ENCODE results near the gene POLRMT. TPM values are rescaled to one million over a fixed set of nuclear protein-coding genes. Genes with fewer than 3 reads are reported as not detected.

POLRMT gene
- total and polyA plus RNA-seq, 4 experiments from 2014 or later, result 31.6 to 103 (median 78.6) TPM

DNA sequence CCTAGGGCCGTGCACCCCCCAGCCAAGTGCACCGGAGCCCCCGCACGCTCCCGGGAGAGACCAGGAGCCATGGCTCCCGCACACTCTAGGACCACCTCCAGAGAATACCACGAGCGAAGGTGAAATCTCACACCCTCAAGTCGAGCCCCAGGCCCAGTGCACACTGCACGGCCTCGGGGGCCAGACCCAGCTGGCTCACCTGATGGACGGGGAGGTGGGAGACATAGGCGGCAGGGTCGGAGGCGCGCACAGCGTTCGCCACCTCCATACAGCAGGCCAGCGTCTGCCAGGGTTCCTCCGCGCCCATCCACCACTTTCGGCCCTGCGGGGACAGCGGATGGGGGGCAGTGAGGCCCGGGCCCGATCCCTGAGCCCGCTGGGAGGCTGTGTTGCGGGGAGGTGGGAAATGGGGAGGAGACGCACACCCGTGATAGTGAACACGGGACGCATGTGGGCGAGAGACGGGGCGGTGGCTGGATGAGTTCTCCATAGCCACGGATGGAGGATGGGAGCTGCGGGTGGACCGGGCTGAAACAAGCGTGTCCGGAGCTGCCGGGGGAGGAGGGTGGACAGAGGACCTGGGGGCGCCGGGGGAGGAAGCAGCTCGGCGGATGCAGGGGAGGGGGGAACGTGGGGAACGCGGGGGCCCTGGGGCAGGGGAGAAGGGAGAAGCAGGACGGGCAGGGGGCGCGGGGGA, 13.0 kb downstream of the POLRMT start:
- DNase-seq, result no peak
- no peaks in the 10 kb centered on the region for H3K27me3 ChIP-seq (ENCODE audit: insufficient read depth, low read length)
- H3K27ac ChIP-seq (ENCODE audit: low read depth, low read length), result no peak overlapping the region
- no peak overlapping the region for H3K4me3 ChIP-seq (ENCODE audit: low read length in 2 of 2)
- intact Hi-C loops (cut with micrococcal nuclease), result no loop called here
- Mint-ChIP-seq H3K4me1 (peaks cover 2 to 5% (median 3%) of the 10 kb centered on the region in 4 donors), H3K27ac (no peak overlapping the region), H3K36me3 (peaks cover 18 to 22% of the 10 kb centered on the region in 2 donors), H3K4me3 (no peak overlapping the region), H3K9me3 (peaks cover 0 to 1% (median 0%) of the 10 kb centered on the region in 8 donors), H3K27me3 (peaks cover 0 to 2% of the 10 kb centered on the region in 2 donors)
- peaks cover 13% of the 10 kb centered on the region for H3K36me3 ChIP-seq (ENCODE audit: insufficient read depth, low read length)
- H3K4me1 ChIP-seq (ENCODE audit: insufficient read depth, low read length), result no peaks in the 10 kb centered on the region
- ChIA-PET CTCF (ENCODE audit: partially characterized antibody) (no interaction called here), POLR2A (ENCODE audit: partially characterized antibody) (interaction anchor here (1.1 kb wide), 1 partner anchor 9 kb away, joined by 3 read pairs; no protein-coding TSS in a partner anchor)
- H3K9me3 ChIP-seq (ENCODE audit: control insufficient read depth in 1 of 2, low read length in 2 of 2), result no peaks in the 10 kb centered on the region

DNA sequence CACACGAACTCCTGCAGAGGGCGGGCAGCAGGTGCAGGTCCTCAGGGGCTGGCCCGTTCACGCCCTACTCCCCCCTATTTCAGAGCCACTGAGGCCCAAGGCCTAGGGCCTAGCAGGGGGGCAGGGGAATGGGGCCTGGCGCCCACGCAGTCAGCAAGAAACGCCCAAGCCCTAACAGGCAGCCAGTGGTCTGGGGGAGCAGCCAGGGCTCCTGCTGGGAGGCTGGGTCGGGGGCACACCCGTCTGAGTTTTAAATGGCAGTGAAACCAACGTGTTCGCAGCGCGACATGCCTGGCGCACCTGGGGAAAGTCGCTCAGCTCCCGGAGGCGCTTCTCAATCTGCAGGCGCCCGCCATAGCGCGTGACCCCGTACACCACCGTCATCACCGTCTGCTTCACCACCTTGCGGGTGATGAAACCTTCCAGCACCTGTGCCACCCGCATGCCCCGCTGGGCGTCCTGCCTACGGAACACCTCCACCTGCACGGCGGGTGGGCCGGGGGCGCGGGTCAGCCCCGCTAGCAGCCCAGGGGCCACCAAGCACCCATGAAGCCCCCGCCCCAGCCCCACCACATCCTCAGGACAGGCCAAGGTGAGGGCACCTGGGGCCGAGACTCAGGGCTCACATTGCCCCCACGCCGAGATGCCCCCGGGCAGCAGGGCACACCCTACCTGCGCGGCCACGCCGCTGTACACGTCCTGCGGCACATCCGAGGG, 13.9 kb downstream of the POLRMT start:
- peaks cover 11% of the 10 kb centered on the region for H3K36me3 ChIP-seq (ENCODE audit: insufficient read depth, low read length)
- H3K27me3 ChIP-seq (ENCODE audit: insufficient read depth, low read length), result no peaks in the 10 kb centered on the region
- H3K9me3 ChIP-seq (ENCODE audit: control insufficient read depth in 1 of 2, low read length in 2 of 2), result no peaks in the 10 kb centered on the region
- H3K4me3 ChIP-seq (ENCODE audit: low read length in 2 of 2), result no peak overlapping the region
- H3K4me1 ChIP-seq (ENCODE audit: insufficient read depth, low read length), result no peaks in the 10 kb centered on the region
- DNase-seq, result no peak
- no peak overlapping the region for H3K4me3 Mint-ChIP-seq
- H3K36me3 Mint-ChIP-seq, result peaks cover 18 to 25% of the 10 kb centered on the region in 2 donors
- H3K27me3 Mint-ChIP-seq, result peaks cover 0 to 2% of the 10 kb centered on the region in 2 donors
- H3K27ac Mint-ChIP-seq, result no peak overlapping the region
- intact Hi-C loops (cut with micrococcal nuclease), result no loop called here
- H3K9me3 Mint-ChIP-seq, result peaks cover 0 to 1% (median 0%) of the 10 kb centered on the region in 8 donors
- ChIA-PET CTCF (ENCODE audit: partially characterized antibody) (no interaction called here), POLR2A (ENCODE audit: partially characterized antibody) (interaction anchor here (1.1 kb wide), 1 partner anchor 8 kb away, joined by 3 read pairs; no protein-coding TSS in a partner anchor)
- no peak overlapping the region for H3K27ac ChIP-seq (ENCODE audit: low read depth, low read length)
- H3K4me1 Mint-ChIP-seq, result peaks cover 2 to 10% (median 7%) of the 10 kb centered on the region in 4 donors

DNA sequence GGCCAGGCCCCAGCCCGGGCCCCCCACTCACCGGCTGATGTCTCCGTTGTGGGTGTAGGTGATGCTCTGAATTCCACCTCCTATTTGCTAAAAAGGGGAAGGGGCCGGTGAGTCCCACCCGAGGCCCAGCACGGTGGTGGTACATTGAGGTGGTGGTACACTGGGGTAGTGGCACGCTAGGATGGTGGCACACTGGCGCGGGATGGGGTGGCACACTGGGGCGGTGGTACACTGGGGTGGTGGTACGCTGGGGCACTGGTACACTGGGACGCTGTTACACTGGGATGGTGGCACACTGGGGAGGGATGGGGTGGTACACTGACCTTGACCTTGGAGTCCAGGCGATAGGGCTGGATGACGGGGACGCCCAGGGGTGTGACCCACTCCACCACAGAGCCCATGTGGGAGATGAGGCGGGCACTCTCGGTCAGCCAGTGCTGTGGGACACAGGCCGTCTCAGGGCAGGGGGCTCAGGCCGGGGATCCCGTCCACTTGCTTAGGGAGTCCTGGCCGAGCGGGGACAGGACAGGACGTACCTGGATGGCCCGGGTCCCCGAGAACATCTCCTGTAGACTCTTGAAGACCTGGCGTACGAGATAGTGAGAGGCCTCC, 14.6 kb downstream of the POLRMT start:
- no peak overlapping the region for H3K27ac Mint-ChIP-seq
- no peak for DNase-seq
- ChIA-PET POLR2A (ENCODE audit: partially characterized antibody) (no interaction called here), CTCF (ENCODE audit: partially characterized antibody) (no interaction called here)
- H3K9me3 Mint-ChIP-seq, result no peaks in the 10 kb centered on the region
- peaks cover 8% of the 10 kb centered on the region for H3K36me3 ChIP-seq (ENCODE audit: insufficient read depth, low read length)
- no peaks in the 10 kb centered on the region for H3K4me1 ChIP-seq (ENCODE audit: insufficient read depth, low read length)
- H3K36me3 Mint-ChIP-seq, result peaks cover 13 to 24% of the 10 kb centered on the region in 2 donors
- no peak overlapping the region for H3K27ac ChIP-seq (ENCODE audit: low read depth, low read length)
- H3K4me1 Mint-ChIP-seq, result peaks cover 2 to 14% (median 10%) of the 10 kb centered on the region in 4 donors
- H3K4me3 Mint-ChIP-seq, result no peak overlapping the region
- H3K27me3 Mint-ChIP-seq, result peaks cover 0 to 2% of the 10 kb centered on the region in 2 donors
- no peak overlapping the region for H3K4me3 ChIP-seq (ENCODE audit: low read length in 2 of 2)
- no peaks in the 10 kb centered on the region for H3K9me3 ChIP-seq (ENCODE audit: control insufficient read depth in 1 of 2, low read length in 2 of 2)
- no peaks in the 10 kb centered on the region for H3K27me3 ChIP-seq (ENCODE audit: insufficient read depth, low read length)
- intact Hi-C loops (cut with micrococcal nuclease), result no loop called here

DNA sequence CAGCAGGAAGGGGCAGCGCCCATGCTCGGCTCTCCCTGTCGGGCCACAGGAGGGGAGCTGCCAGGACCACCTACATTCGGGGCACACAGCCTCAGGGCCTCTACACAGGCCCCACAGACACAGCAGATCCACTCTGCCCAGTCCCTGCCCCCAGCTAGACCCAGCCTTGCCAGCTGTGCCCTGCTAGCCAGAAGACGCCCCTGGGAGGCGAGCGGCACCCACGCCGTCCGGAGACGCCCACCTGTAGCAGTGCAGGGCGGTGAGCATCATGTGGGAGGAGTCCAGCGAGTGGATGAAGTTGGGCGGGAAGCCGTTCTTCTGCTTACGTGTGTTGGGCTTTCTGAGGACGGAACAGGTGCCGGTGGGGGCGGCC, 15.1 kb downstream of the POLRMT start:
- DNase-seq, result no peak
- Histone ChIP-seq H3K27me3 (ENCODE audit: insufficient read depth, low read length) (no peaks in the 10 kb centered on the region), H3K4me3 (ENCODE audit: low read length in 2 of 2) (no peak overlapping the region), H3K36me3 (ENCODE audit: insufficient read depth, low read length) (peaks cover 8% of the 10 kb centered on the region), H3K4me1 (ENCODE audit: insufficient read depth, low read length) (no peaks in the 10 kb centered on the region), H3K9me3 (ENCODE audit: control insufficient read depth in 1 of 2, low read length in 2 of 2) (no peaks in the 10 kb centered on the region), H3K27ac (ENCODE audit: low read depth, low read length) (no peak overlapping the region)
- ChIA-PET POLR2A (ENCODE audit: partially characterized antibody) (no interaction called here), CTCF (ENCODE audit: partially characterized antibody) (no interaction called here)
- H3K4me1 Mint-ChIP-seq, result peaks cover 2 to 14% (median 10%) of the 10 kb centered on the region in 4 donors
- no peak overlapping the region for H3K4me3 Mint-ChIP-seq
- H3K9me3 Mint-ChIP-seq, result no peaks in the 10 kb centered on the region
- peaks cover 0 to 2% of the 10 kb centered on the region in 2 donors for H3K27me3 Mint-ChIP-seq
- no peak overlapping the region for H3K27ac Mint-ChIP-seq
- peaks cover 11 to 23% of the 10 kb centered on the region in 2 donors for H3K36me3 Mint-ChIP-seq
- intact Hi-C loops (cut with micrococcal nuclease), result no loop called here

DNA sequence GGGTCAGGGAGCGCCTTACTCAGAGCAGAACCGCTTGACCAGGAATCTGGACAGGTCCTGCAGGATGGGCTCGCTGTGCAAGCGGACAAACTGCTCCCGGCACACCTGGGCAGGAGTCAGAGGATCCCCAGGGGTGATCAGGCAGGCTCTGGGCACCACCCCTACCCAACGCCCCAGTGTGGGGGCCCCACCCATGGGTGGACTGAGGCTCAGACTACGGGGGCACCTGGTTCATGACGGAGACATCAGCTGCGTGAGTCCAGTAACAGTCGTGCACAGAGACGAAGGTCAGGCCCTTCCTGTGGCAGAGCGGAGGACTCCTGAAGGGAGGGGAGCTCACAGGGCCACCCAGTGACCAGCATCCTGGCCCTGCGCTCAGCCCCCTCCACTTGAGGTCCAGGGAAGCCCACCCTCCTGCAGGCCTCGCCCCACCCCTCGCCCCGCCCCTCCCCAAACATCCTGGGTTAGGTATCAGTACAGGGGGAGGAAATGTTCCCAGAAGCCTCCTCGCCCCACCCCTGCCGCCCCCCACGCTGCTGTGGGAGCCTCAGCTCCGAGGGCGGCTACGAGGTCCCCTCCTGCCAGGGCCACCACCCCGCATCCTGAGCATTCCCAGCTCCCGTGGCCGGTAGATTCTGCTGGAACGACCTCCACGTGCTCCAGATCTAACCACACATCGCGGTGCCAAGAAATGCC, 15.6 kb downstream of the POLRMT start:
- H3K4me1 ChIP-seq (ENCODE audit: insufficient read depth, low read length), result no peaks in the 10 kb centered on the region
- H3K36me3 ChIP-seq (ENCODE audit: insufficient read depth, low read length), result peaks cover 8% of the 10 kb centered on the region
- Mint-ChIP-seq H3K9me3 (no peaks in the 10 kb centered on the region), H3K27me3 (peaks cover 0 to 2% of the 10 kb centered on the region in 2 donors), H3K27ac (no peak overlapping the region), H3K4me3 (no peak overlapping the region), H3K36me3 (peaks cover 11 to 23% of the 10 kb centered on the region in 2 donors), H3K4me1 (peaks cover 2 to 14% (median 10%) of the 10 kb centered on the region in 4 donors)
- POLR2A ChIA-PET (ENCODE audit: partially characterized antibody), result interaction anchor here (0.9 kb wide), 1 partner anchor 10 kb away, joined by 3 read pairs; no protein-coding TSS in a partner anchor
- no peaks in the 10 kb centered on the region for H3K27me3 ChIP-seq (ENCODE audit: insufficient read depth, low read length)
- H3K9me3 ChIP-seq (ENCODE audit: control insufficient read depth in 1 of 2, low read length in 2 of 2), result no peaks in the 10 kb centered on the region
- CTCF ChIA-PET (ENCODE audit: partially characterized antibody), result no interaction called here
- intact Hi-C loops (cut with micrococcal nuclease), result no loop called here
- H3K27ac ChIP-seq (ENCODE audit: low read depth, low read length), result no peak overlapping the region
- H3K4me3 ChIP-seq (ENCODE audit: low read length in 2 of 2), result no peak overlapping the region
- DNase-seq, result no peak

DNA sequence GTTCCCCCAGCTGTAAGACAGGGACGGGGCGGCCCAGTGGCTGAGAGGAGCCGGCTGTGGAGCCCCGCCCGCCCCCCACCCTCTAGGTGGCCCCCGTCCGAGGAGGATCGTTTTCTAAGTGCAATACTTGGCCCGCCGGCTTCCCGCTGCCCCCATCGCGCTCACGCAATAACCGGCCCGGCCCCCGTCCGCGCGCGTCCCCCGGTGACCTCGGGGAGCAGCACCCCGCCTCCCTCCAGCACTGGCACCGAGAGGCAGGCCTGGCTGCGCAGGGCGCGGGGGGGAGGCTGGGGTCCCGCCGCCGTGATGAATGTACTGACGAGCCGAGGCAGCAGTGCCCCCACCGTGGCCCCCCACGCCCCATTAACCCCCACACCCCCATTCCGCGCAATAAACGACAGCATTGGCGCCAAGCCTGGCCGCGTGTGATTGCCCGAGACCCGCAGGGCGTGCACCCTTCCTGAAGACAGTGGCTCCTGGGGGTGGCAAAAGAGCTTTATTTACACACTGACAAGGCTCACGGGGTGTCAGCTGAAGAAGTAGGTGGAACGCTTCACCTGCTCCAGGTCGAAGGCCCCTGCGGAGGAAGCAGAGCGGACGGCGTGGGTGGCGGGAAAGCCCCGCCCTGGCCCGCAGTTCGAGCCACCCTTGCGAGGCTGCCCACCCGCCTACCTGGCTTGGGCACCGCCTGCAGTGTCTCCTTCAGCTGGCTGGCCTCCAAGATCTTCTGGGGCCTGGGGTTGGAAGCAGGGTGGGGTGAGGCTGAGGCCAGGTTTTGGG, 16.4 kb downstream of the POLRMT start:
- H3K4me3 ChIP-seq (ENCODE audit: low read length in 2 of 2), result no peak overlapping the region
- no peak overlapping the region for H3K4me3 Mint-ChIP-seq
- peaks cover 11 to 23% of the 10 kb centered on the region in 2 donors for H3K36me3 Mint-ChIP-seq
- DNase-seq, result no peak
- H3K27me3 ChIP-seq (ENCODE audit: insufficient read depth, low read length), result no peaks in the 10 kb centered on the region
- intact Hi-C loops (cut with micrococcal nuclease), result no loop called here
- H3K4me1 Mint-ChIP-seq, result peaks cover 4 to 18% (median 11%) of the 10 kb centered on the region in 4 donors
- CTCF ChIA-PET (ENCODE audit: partially characterized antibody), result no interaction called here
- no peaks in the 10 kb centered on the region for H3K9me3 Mint-ChIP-seq
- H3K27me3 Mint-ChIP-seq, result peaks cover 0 to 2% of the 10 kb centered on the region in 2 donors
- no peak overlapping the region for H3K27ac ChIP-seq (ENCODE audit: low read depth, low read length)
- H3K36me3 ChIP-seq (ENCODE audit: insufficient read depth, low read length), result peaks cover 8% of the 10 kb centered on the region
- H3K9me3 ChIP-seq (ENCODE audit: control insufficient read depth in 1 of 2, low read length in 2 of 2), result no peaks in the 10 kb centered on the region
- POLR2A ChIA-PET (ENCODE audit: partially characterized antibody), result interaction anchor here (0.9 to 1.6 kb wide), 3 partner anchors 9 to 14 kb away, joined by 3 to 4 read pairs (median 3); no protein-coding TSS in a partner anchor
- peaks cover 3% of the 10 kb centered on the region for H3K4me1 ChIP-seq (ENCODE audit: insufficient read depth, low read length)
- H3K27ac Mint-ChIP-seq, result no peak overlapping the region
